K562 (cell line): ENCODE data around the gene TMEM255A. TPM values are rescaled to one million over a fixed set of nuclear protein-coding genes. Genes with fewer than 3 reads are reported as not detected.

Source experiments
- ATAC-seq: fragments of 200-7000 bp; cut with Tn5 transposase; 3 replicates; pipeline ENCODE4 v1.9.1; 2020; ENCODE audit warnings: moderate library complexity
- BruUV-seq: library from RNA; stranded (reverse); fragments of 400-500 nt; replicated peaks from 2 replicates; lab custom pipeline; 2021; lab: Mats Ljungman, UMichigan
- CTCF ChIA-PET: fragments of 300-600 bp; formaldehyde crosslinking; extraction: SDS; loops from one replicate; lab custom pipeline; 2021; ENCODE audit warnings: low intra/inter-chr PET ratio; lab: Yijun Ruan, JAX
- POLR2A ChIA-PET: fragments of 300-600, 350-650 bp; sonication (Branson Sonifier 250); formaldehyde crosslinking; extraction: SDS; loops from one replicate; lab custom pipeline; 2021; ENCODE audit warnings: antibody characterized with exemption, inconsistent platforms; lab: Yijun Ruan, JAX
- DNase-seq, 4 experiments: peaks; one replicate each; pipeline versions ENCODE4 v3.0.0 to v3.0.0-alpha.2; 2011 to 2018; ENCODE audit warnings: low spot score in 3 of 4, mixed read lengths in 3 of 4; ENCODE audit errors: extremely low read depth in 1 of 4
- FAIRE-seq: peaks from 2 replicates; lab custom pipeline; 2011; peaks lifted over from hg19 to GRCh38; lab: Jason Lieb, UNC
- H2AFZ ChIP-seq: 2 replicates; pipeline ENCODE4 v1.6.0; 2011; ENCODE audit warnings: low read depth, low read length, control low read depth, inconsistent platforms
- H3K27ac ChIP-seq: fragments of 200-600 bp; 3 replicates; pipeline ENCODE4 v1.8.0; 2011; ENCODE audit warnings: low read depth, mild to moderate bottlenecking, control low read depth, inconsistent platforms, low read length, moderate library complexity, mixed read lengths; ENCODE audit errors: extremely low read depth
- H3K27me3 ChIP-seq, 2 experiments: fragments of 300-600 bp in 1 of 2; 2 replicates in 1 of 2; 3 replicates in 1 of 2; pipeline versions ENCODE4 v1.6.0 to v1.8.0; 2011; ENCODE audit warnings: inconsistent platforms in 2 of 2, low read length in 2 of 2, mild to moderate bottlenecking in 1 of 2, mixed read lengths in 1 of 2, moderate library complexity in 1 of 2; ENCODE audit not compliant: control insufficient read depth in 2 of 2, insufficient read depth in 2 of 2
- H3K36me3 ChIP-seq: fragments of 300-600 bp; 3 replicates; pipeline ENCODE4 v1.8.0; 2011; ENCODE audit warnings: mild to moderate bottlenecking, low read length, inconsistent platforms; ENCODE audit not compliant: control insufficient read depth, insufficient read depth
- H3K4me1 ChIP-seq, 2 experiments: fragments of 200-600 bp in 1 of 2; replicated peaks in 1 of 2; 2 replicates in 1 of 2; 3 replicates in 1 of 2; pipeline versions ENCODE4 v1.5.1 to v1.8.0; 2011; ENCODE audit warnings: inconsistent platforms in 2 of 2, low read length in 2 of 2, mild to moderate bottlenecking in 1 of 2, mixed read lengths in 1 of 2, moderate library complexity in 1 of 2; ENCODE audit not compliant: control insufficient read depth in 2 of 2, insufficient read depth in 2 of 2
- H3K4me2 ChIP-seq: 2 replicates; pipeline ENCODE4 v1.6.1; 2011; ENCODE audit warnings: low read length, control low read depth, inconsistent platforms, mixed read lengths; ENCODE audit not compliant: insufficient read depth
- H3K4me3 ChIP-seq: fragments of 200-600 bp; sonication (generic), shearing (Covaris generic); 2 replicates; pipeline ENCODE4 v1.5.1; 2016; ENCODE audit warnings: control low read depth, inconsistent platforms
- H3K79me2 ChIP-seq: fragments of 200-600 bp; 3 replicates; pipeline ENCODE4 v1.8.0; 2011; ENCODE audit warnings: low read length, inconsistent platforms; ENCODE audit not compliant: control insufficient read depth, insufficient read depth
- H3K9ac ChIP-seq, 2 experiments: 2 replicates each; pipeline versions ENCODE4 v1.6.0 to v1.6.1; 2011; ENCODE audit warnings: low read depth in 2 of 2, low read length in 2 of 2, control low read depth in 1 of 2, inconsistent platforms in 1 of 2, mild to moderate bottlenecking in 1 of 2, mixed read lengths in 1 of 2; ENCODE audit not compliant: insufficient read depth in 1 of 2
- H3K9me1 ChIP-seq: one replicate; pipeline ENCODE4 v1.6.0; 2011; ENCODE audit warnings: inconsistent platforms, mild to moderate bottlenecking, low read length, moderate library complexity; ENCODE audit not compliant: control insufficient read depth, insufficient read depth
- H3K9me3 ChIP-seq: replicated peaks from 2 replicates; pipeline ENCODE4 v1.5.1; 2011; ENCODE audit warnings: low read depth, low read length, inconsistent platforms; ENCODE audit not compliant: control insufficient read depth, insufficient read depth
- H4K20me1 ChIP-seq: replicated peaks from 2 replicates; pipeline ENCODE4 v1.6.1; 2011; ENCODE audit warnings: low read length, inconsistent platforms, mixed read lengths; ENCODE audit not compliant: control insufficient read depth, insufficient read depth
- CREB1 ChIP-seq, 2 experiments: sonication (generic) in 1 of 2; formaldehyde crosslinking in 1 of 2; IDR thresholded peaks; 2 replicates each; pipeline versions ENCODE4 v1.6.1 to v1.8.0; 2012 to 2022; ENCODE audit warnings: inconsistent platforms in 1 of 2, mild to moderate bottlenecking in 1 of 2, missing genetic modification reagents in 1 of 2, moderate library complexity in 1 of 2
- ELF4 ChIP-seq: fragments of 450-650 bp; formaldehyde crosslinking; IDR thresholded peaks from 2 replicates; pipeline ENCODE4 v1.4.0; 2022; ENCODE audit warnings: missing genetic modification characterization
- HCFC1 ChIP-seq: IDR thresholded peaks from 2 replicates; pipeline ENCODE4 v1.6.1; 2012; ENCODE audit warnings: low read depth, low read length, improper control_type of control experiment
- MEIS2 ChIP-seq: fragments of 450-650 bp; IDR thresholded peaks from 2 replicates; pipeline ENCODE4 v1.6.1; 2014; ENCODE audit warnings: mild to moderate bottlenecking; ENCODE audit not compliant: partially characterized antibody
- MGA ChIP-seq: fragments of 450-650 bp; IDR thresholded peaks from 2 replicates; pipeline ENCODE4 v1.6.1; 2016; ENCODE audit warnings: mild to moderate bottlenecking, moderate library complexity
- SRF ChIP-seq, 2 experiments: fragments of 250-450, 450-650 bp in 1 of 2; sonication (Bioruptor Pico) in 1 of 2; sonication (generic) in 1 of 2; formaldehyde crosslinking; IDR thresholded peaks; 2 replicates each; pipeline versions ENCODE4 v1.5.0 to v1.5.1; 2020 to 2022; ENCODE audit warnings: mild to moderate bottlenecking in 1 of 2, missing genetic modification reagents in 1 of 2
- TCF7 ChIP-seq: sonication (generic); IDR thresholded peaks from 2 replicates; pipeline ENCODE4 v1.6.1; 2016; ENCODE audit warnings: antibody characterized with exemption, borderline replicate concordance
- U2AF2 ChIP-seq: fragments of 200-400 bp; formaldehyde crosslinking; optimal IDR thresholded peaks from 2 replicates; pipeline ENCODE3; 2017; ENCODE audit warnings: low read depth, mild to moderate bottlenecking, low read length
- ZNF197 ChIP-seq: fragments of 200-800 bp; sonication (Bioruptor generic); IDR thresholded peaks from 2 replicates; pipeline ENCODE4 v1.6.1; 2016; ENCODE audit warnings: low read depth, missing genetic modification characterization, missing compliant biosample characterization
- ZNF449 ChIP-seq: fragments of 250-450 bp; sonication (Bioruptor Pico); IDR thresholded peaks from 2 replicates; pipeline ENCODE4 v1.8.0; 2022; ENCODE audit warnings: moderate library complexity, mild to moderate bottlenecking, inconsistent platforms
- in situ Hi-C: fragments of 300-500 bp; cut with MboI; formaldehyde crosslinking; loops from 4 replicates; pipeline ENCODE4 v1.15.0; 2018; ENCODE audit warnings: inconsistent platforms, mixed read lengths
- intact Hi-C: fragments of 100-400 bp; cut with micrococcal nuclease; formaldehyde crosslinking; loops from 2 replicates; pipeline ENCODE4 v1.14.2; 2022
- polyA plus RNA-seq, 8 experiments: library from polyadenylated mRNA; depleted of rRNA in 4 of 8; stranded (reverse) in 5 of 8; unstranded in 3 of 8; fragments of >200 nt; fragmentation: Nextera tagmentation in 2 of 8; fragmentation: Illumina TruSeq in 1 of 8; extraction: Ambion mirVana in 2 of 8; extraction: Trizol in 1 of 8; gene quantifications; 2 replicates each; pipeline versions ENCODE4 v1.2.1 to v1.2.3, GENCODE V29; 2011 to 2014; ENCODE audit warnings: inconsistent platforms in 1 of 8, missing spikeins in 1 of 8
- total RNA-seq, 7 experiments: library from RNA; depleted of rRNA in 6 of 7; stranded (reverse); fragments of >200 nt in 6 of 7; fragmentation: Illumina TruSeq in 2 of 7; extraction: Trizol in 2 of 7; gene quantifications; 2 replicates each; pipeline versions ENCODE4 v1.2.1 to v1.2.3, GENCODE V29; 2011 to 2021; ENCODE audit warnings: low replicate concordance in 1 of 7

The TMEM255A gene
- total and polyA plus RNA-seq, 9 of the 15 experiments (the other 6 are each of a cell fraction or from before 2014, with no cell fraction given) = 0.01 TPM; not detected in 8

GRCh38 chrX:120264341-120264740, 46.9 kb downstream of the TMEM255A start:
- H3K9me3 ChIP-seq = no peaks in the 10 kb centered on the region
- no peaks in the 10 kb centered on the region for H3K4me1 ChIP-seq
- FAIRE-seq (no peak), ATAC-seq (no peak), DNase-seq (no peak)
- BruUV-seq = no TSS peak
- H3K79me2 ChIP-seq = no peaks in the 10 kb centered on the region
- peaks cover 0 to 8% of the 10 kb centered on the region in 2 experiments; a peak in 2 of 5 replicates for H3K27me3 ChIP-seq
- no peaks in the 10 kb centered on the region for H3K36me3 ChIP-seq
- ChIA-PET CTCF (no interaction called here), POLR2A (no interaction called here)
- H3K4me2 ChIP-seq = no peak overlapping the region
- in situ Hi-C loops (no loop called here), intact Hi-C loops (no loop called here)
- H3K9ac ChIP-seq = no peak overlapping the region
- no peak overlapping the region for H3K4me3 ChIP-seq
- no peak overlapping the region for H2AFZ ChIP-seq
- no peak overlapping the region for H3K27ac ChIP-seq
- H4K20me1 ChIP-seq = 0 out of 2 replicates have a peak, but pooled peaks cover 3% of the 10 kb centered on the region
- H3K9me1 ChIP-seq = no peaks in the 10 kb centered on the region
- TF ChIP-seq MGA = no peak
- TF ChIP-seq SRF (CRISPR knock-in tag; IDR thresholded peaks at IDR 0.05) = no peak
- no peak for TF ChIP-seq ZNF197 (CRISPR knock-in tag)
- no peak for TF ChIP-seq U2AF2
- no peak for TF ChIP-seq MEIS2
- TF ChIP-seq ZNF449 (CRISPR knock-in tag) = no peak
- TF ChIP-seq HCFC1 = no peak
- no peak for TF ChIP-seq ELF4 (CRISPR knock-in tag)
- TF ChIP-seq CREB1 (IDR thresholded peaks at IDR 0.05) = no peak
- TF ChIP-seq CREB1 (CRISPR knock-in tag; IDR thresholded peaks at IDR 0.05) = no peak
- no peak for TF ChIP-seq TCF7
